ENCODE data around the gene UAP1L1.
A peak's percentile ranks its signal among the peaks of the same experiment; 100 is the strongest.

Gene UAP1L1

GRCh38 chr9:137068539-137069507, 8.5 kb upstream of the UAP1L1 start:
- in situ Hi-C loops (cut with MboI; ENCODE audit: low sequenced_read_pairs, unreplicated experiment): no loop called here
- no peak for TF ChIP-seq CTCF (IDR thresholded peaks at IDR 0.05; ENCODE audit: borderline replicate concordance, control extremely low read depth, extremely low read depth, insufficient read depth, missing control alignments)
- DNase-seq (ENCODE audit: low spot score): no peak

- in situ Hi-C loops (cut with MboI; ENCODE audit: low sequenced_read_pairs, unreplicated experiment): no loop called here
Measured at GRCh38 chr9:137069508-137070091, 7.7 kb upstream of the UAP1L1 start.

GRCh38 chr9:137070201-137070905, 7.0 kb upstream of the UAP1L1 start, which contains the start of gene SAPCD2:
SAPCD2 (minus strand) TSS chr9:137070557; CDS start chr9:137070460, 97 bp downstream.
- TF ChIP-seq CTCF (IDR thresholded peaks at IDR 0.05; ENCODE audit: borderline replicate concordance, control extremely low read depth, extremely low read depth, insufficient read depth, missing control alignments): no peak
- peak; percentile 95 for DNase-seq (ENCODE audit: low spot score)
- in situ Hi-C loops (cut with MboI; ENCODE audit: low sequenced_read_pairs, unreplicated experiment): no loop called here

More at GRCh38 chr9:137069508-137070091, 7.7 kb upstream of the UAP1L1 start:
- no peak for TF ChIP-seq CTCF (IDR thresholded peaks at IDR 0.05; ENCODE audit: borderline replicate concordance, control extremely low read depth, extremely low read depth, insufficient read depth, missing control alignments)
- DNase-seq (ENCODE audit: low spot score): peak; percentile 44

GRCh38 chr9:137070906-137071275, 6.4 kb upstream of the UAP1L1 start:
- no peak for TF ChIP-seq CTCF (IDR thresholded peaks at IDR 0.05; ENCODE audit: borderline replicate concordance, control extremely low read depth, extremely low read depth, insufficient read depth, missing control alignments)
- in situ Hi-C loops (cut with MboI; ENCODE audit: low sequenced_read_pairs, unreplicated experiment): no loop called here
- peak; percentile 57 for DNase-seq (ENCODE audit: low spot score)

- DNase-seq (ENCODE audit: low spot score): no peak
- in situ Hi-C loops (cut with MboI; ENCODE audit: low sequenced_read_pairs, unreplicated experiment): no loop called here
- no peak for TF ChIP-seq CTCF (IDR thresholded peaks at IDR 0.05; ENCODE audit: borderline replicate concordance, control extremely low read depth, extremely low read depth, insufficient read depth, missing control alignments)
Measured at GRCh38 chr9:137071282-137071681, 6.0 kb upstream of the UAP1L1 start.

GRCh38 chr9:137073992-137074399, 3.3 kb upstream of the UAP1L1 start:
- no peak for TF ChIP-seq CTCF (IDR thresholded peaks at IDR 0.05; ENCODE audit: borderline replicate concordance, control extremely low read depth, extremely low read depth, insufficient read depth, missing control alignments)
- in situ Hi-C loops (cut with MboI; ENCODE audit: low sequenced_read_pairs, unreplicated experiment): no loop called here
- DNase-seq (ENCODE audit: low spot score): no peak
